Hepatocyte (in vitro differentiated cells): ENCODE measurements around the gene MDH1. TPM values are rescaled to one million over a fixed set of nuclear protein-coding genes. Genes with fewer than 3 reads are reported as not detected.

Experiments used
- DNase-seq: peaks from one replicate; pipeline ENCODE4 v3.0.0-alpha.2; 2016; ENCODE audit warnings: low spot score
- H2AFZ ChIP-seq: fragments of 200-600 bp; sonication (generic); 2 replicates; pipeline ENCODE4 v1.6.0; 2016; ENCODE audit warnings: antibody characterized with exemption, mild to moderate bottlenecking
- H3K27ac ChIP-seq: fragments of 200-600 bp; sonication (generic); 2 replicates; pipeline ENCODE4 v1.5.1; 2016; ENCODE audit warnings: mild to moderate bottlenecking
- H3K27me3 ChIP-seq: fragments of 200-600 bp; sonication (generic); 2 replicates; pipeline ENCODE4 v1.6.1; 2016
- H3K36me3 ChIP-seq: fragments of 200-600 bp; sonication (generic); replicated peaks from 2 replicates; pipeline ENCODE4 v1.5.1; 2016; ENCODE audit warnings: low read depth; ENCODE audit not compliant: insufficient read depth
- H3K4me1 ChIP-seq: fragments of 200-600 bp; sonication (generic); 2 replicates; pipeline ENCODE4 v1.5.1; 2016; ENCODE audit warnings: mild to moderate bottlenecking, moderate library complexity; ENCODE audit not compliant: insufficient read depth
- H3K4me2 ChIP-seq: fragments of 200-600 bp; sonication (generic); 2 replicates; pipeline ENCODE4 v1.6.0; 2016
- H3K4me3 ChIP-seq: fragments of 200-600 bp; sonication (generic); 2 replicates; pipeline ENCODE4 v1.5.1; 2016; ENCODE audit warnings: mild to moderate bottlenecking
- H3K79me2 ChIP-seq: fragments of 200-600 bp; sonication (generic); 2 replicates; pipeline ENCODE4 v1.6.0; 2017; ENCODE audit warnings: mild to moderate bottlenecking
- H3K9me2 ChIP-seq: fragments of 200-600 bp; sonication (generic); replicated peaks from 2 replicates; pipeline ENCODE4 v1.6.0; 2017; ENCODE audit warnings: mild to moderate bottlenecking; ENCODE audit not compliant: insufficient read depth
- H3K9me3 ChIP-seq: fragments of 200-600 bp; sonication (generic); 2 replicates; pipeline ENCODE4 v1.5.1; 2016; ENCODE audit warnings: low read depth, mild to moderate bottlenecking
- H4K20me1 ChIP-seq: fragments of 200-600 bp; sonication (generic); 2 replicates; pipeline ENCODE4 v1.6.0; 2016; ENCODE audit warnings: mild to moderate bottlenecking; ENCODE audit not compliant: insufficient read depth, poor library complexity, severe bottlenecking
- EZH2 ChIP-seq: fragments of 200-600 bp; sonication (generic); IDR thresholded peaks from 2 replicates; pipeline ENCODE4 v1.6.1; 2016; ENCODE audit warnings: antibody characterized with exemption, mild to moderate bottlenecking, borderline replicate concordance
- EZH2phosphoT487 ChIP-seq: fragments of 200-600 bp; sonication (generic); IDR thresholded peaks from one replicate; pipeline ENCODE4 v1.6.1; 2018; ENCODE audit warnings: antibody characterized with exemption, mild to moderate bottlenecking, low read depth, moderate library complexity; ENCODE audit not compliant: unreplicated experiment, severe bottlenecking
- WGBS: methylation state at CpG from one replicate; pipeline ENCODE4 v1.1.6; 2016; ENCODE audit warnings: low lambda C conversion rate; ENCODE audit errors: missing lambda C conversion rate; 5-methylcytosine and 5-hydroxymethylcytosine counted together
- polyA plus RNA-seq: library from polyadenylated mRNA; unstranded; fragments of >200 nt; fragmentation: Nextera tagmentation; extraction: Ambion mirVana; gene quantifications from 2 replicates; pipeline ENCODE4 v1.2.1, GENCODE V29; 2016
- total RNA-seq: library from RNA; depleted of rRNA; stranded (reverse); fragments of >200 nt; gene quantifications from 2 replicates; pipeline ENCODE4 v1.2.3, GENCODE V29; 2014
- TF ChIP-seq, protein P1 (sequence below): fragments of 200-600 bp; sonication (generic); IDR thresholded peaks from 2 replicates; pipeline ENCODE4 v1.5.1; 2016; ENCODE audit warnings: antibody characterized with exemption, mild to moderate bottlenecking; ENCODE audit not compliant: poor library complexity

MDH1 gene
- total and polyA plus RNA-seq, 2 experiments from 2014 or later, result 297 to 298 TPM

DNA sequence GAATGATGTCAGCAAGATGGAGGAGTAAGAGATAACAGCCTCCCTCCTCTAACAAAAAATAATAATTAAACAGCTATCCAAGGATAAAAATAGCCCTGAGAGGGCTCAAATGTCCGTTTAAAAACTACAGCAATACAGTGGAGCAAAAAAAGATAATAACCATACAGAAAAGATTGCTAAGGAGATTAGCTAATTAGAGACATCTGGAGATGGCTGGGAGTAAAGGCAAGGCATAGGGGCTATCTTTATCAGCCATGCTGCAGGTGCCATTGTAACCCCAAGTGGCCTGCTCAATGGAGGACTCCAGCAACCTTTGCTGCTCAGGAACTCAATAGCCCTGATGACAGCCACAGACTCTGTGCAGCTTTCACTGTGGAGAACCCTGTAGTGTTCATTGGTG lies 42.7 kb downstream of the MDH1 start:
- H3K4me1 ChIP-seq, result no peaks in the 10 kb centered on the region
- DNase-seq, result no peak
- TF ChIP-seq, protein P1, sequence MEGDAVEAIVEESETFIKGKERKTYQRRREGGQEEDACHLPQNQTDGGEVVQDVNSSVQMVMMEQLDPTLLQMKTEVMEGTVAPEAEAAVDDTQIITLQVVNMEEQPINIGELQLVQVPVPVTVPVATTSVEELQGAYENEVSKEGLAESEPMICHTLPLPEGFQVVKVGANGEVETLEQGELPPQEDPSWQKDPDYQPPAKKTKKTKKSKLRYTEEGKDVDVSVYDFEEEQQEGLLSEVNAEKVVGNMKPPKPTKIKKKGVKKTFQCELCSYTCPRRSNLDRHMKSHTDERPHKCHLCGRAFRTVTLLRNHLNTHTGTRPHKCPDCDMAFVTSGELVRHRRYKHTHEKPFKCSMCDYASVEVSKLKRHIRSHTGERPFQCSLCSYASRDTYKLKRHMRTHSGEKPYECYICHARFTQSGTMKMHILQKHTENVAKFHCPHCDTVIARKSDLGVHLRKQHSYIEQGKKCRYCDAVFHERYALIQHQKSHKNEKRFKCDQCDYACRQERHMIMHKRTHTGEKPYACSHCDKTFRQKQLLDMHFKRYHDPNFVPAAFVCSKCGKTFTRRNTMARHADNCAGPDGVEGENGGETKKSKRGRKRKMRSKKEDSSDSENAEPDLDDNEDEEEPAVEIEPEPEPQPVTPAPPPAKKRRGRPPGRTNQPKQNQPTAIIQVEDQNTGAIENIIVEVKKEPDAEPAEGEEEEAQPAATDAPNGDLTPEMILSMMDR, result no peak
- no peak for TF ChIP-seq EZH2
- no peak for TF ChIP-seq EZH2phosphoT487
- no peak overlapping the region for H3K27ac ChIP-seq
- WGBS, result 55% methylated on average over 1 of the region's 1 CpG
- H3K27me3 ChIP-seq, result no peaks in the 10 kb centered on the region
- H3K9me3 ChIP-seq, result no peaks in the 10 kb centered on the region
- no peaks in the 10 kb centered on the region for H3K36me3 ChIP-seq
- H3K9me2 ChIP-seq, result no peaks in the 10 kb centered on the region
- H4K20me1 ChIP-seq, result no peaks in the 10 kb centered on the region
- H2AFZ ChIP-seq, result no peak overlapping the region
- no peak overlapping the region for H3K4me2 ChIP-seq
- no peak overlapping the region for H3K4me3 ChIP-seq
- H3K79me2 ChIP-seq, result no peaks in the 10 kb centered on the region

DNA sequence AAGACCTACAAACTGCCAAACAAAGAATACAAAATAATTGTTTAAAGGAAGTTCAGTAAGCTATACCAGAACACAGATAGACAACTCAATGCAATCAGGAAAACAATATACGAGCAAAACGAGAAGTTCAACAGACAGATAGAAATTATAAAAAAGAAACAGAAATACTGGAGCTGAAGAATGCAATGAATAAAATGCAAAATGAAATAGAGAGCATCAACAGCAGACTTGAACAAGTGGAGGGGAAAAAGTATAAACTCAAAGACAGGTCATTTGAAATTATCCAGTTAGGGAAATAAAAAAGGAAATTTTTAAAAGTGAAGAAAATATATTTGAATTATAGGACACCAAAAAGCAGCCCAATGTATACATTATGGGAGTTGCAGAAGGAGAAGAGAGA lies 43.6 kb downstream of the MDH1 start:
- Histone ChIP-seq H3K36me3 (no peaks in the 10 kb centered on the region), H3K4me2 (no peak overlapping the region), H3K27me3 (no peaks in the 10 kb centered on the region), H3K4me3 (no peak overlapping the region), H3K9me3 (no peaks in the 10 kb centered on the region), H2AFZ (no peak overlapping the region), H4K20me1 (no peaks in the 10 kb centered on the region), H3K9me2 (no peaks in the 10 kb centered on the region), H3K79me2 (no peaks in the 10 kb centered on the region), H3K4me1 (no peaks in the 10 kb centered on the region), H3K27ac (no peak overlapping the region)
- WGBS, result 95% methylated on average over 2 of the region's 2 CpGs
- DNase-seq, result no peak
- TF ChIP-seq, protein P1, result no peak
- TF ChIP-seq EZH2, result no peak
- TF ChIP-seq EZH2phosphoT487, result no peak

DNA sequence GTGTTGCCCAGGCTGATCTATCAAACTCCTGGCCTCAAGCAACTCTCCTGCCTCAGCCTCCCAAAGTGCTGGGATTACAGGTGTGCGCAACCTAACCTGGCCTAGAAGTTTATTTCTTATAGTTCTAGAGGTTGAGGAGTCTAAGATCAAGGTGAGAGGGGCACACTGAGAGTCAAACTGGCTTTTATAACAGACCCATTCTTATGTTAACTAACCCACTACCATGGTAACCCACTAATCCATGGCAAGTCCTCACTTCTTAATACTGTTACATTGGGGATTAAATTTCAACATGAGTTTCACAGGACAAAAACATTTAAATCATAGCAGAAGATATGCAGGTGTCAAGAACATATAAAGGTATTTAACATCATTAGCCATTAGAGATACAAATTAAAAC lies 50.6 kb downstream of the MDH1 start:
- WGBS, result 100% methylated on average over 1 of the region's 1 CpG

More for the DNA sequence above, 50.6 kb downstream of the MDH1 start:
- no peaks in the 10 kb centered on the region for H3K79me2 ChIP-seq
- no peaks in the 10 kb centered on the region for H3K9me2 ChIP-seq
- no peaks in the 10 kb centered on the region for H3K27me3 ChIP-seq
- no peaks in the 10 kb centered on the region for H3K9me3 ChIP-seq
- H3K4me2 ChIP-seq, result no peak overlapping the region
- H3K27ac ChIP-seq, result no peak overlapping the region
- H4K20me1 ChIP-seq, result no peaks in the 10 kb centered on the region
- DNase-seq, result no peak
- no peak overlapping the region for H2AFZ ChIP-seq
- H3K36me3 ChIP-seq, result no peaks in the 10 kb centered on the region
- no peaks in the 10 kb centered on the region for H3K4me1 ChIP-seq
- TF ChIP-seq EZH2phosphoT487 (no peak), EZH2 (no peak)
- TF ChIP-seq, protein P1, result no peak
- no peak overlapping the region for H3K4me3 ChIP-seq
